HG03439 (cell line): ENCODE data around the gene CASR.
"Not testable (repeated sequence)": the region's sequence is repeated elsewhere in the genome, so short reads cannot be mapped to it uniquely, and the experiment has no call there.

Experiments used
- ATAC-seq: cut with Tn5 transposase; IDR thresholded peaks from one replicate; pipeline ENCODE4 v1.9.1; 2021; ENCODE audit warnings: mild to moderate bottlenecking, moderate library complexity; ENCODE audit not compliant: unreplicated experiment

CASR gene

DNA sequence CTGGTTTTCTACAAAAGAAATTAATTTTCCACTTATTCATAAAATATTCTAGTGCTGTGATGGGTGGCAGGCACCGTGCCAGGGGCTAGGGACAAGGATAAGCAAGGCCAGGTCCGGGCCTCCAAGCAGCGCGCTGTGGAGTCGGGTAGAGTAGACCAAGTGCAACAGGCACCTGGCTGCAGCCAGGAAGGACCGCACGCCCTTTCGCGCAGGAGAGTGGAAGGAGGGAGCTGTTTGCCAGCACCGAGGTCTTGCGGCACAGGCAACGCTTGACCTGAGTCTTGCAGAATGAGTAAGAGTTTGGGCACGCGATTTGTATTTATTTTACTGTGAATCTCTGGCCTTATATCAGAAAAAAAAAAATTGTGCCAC is at the start of gene CASR:
Gene CASR, plus strand, starts transcription at position 148 of the 372 bp plus-strand sequence. CDS start 70,522 bp downstream, outside the sequence.
- ATAC-seq = no peak

- peak; percentile 84 for ATAC-seq
Measured at GRCh38 chr3:122146466-122146865, 37.0 kb upstream of the CASR start.

GRCh38 chr3:122148941-122149627 is 34.4 kb upstream of the CASR start:
- ATAC-seq = no peak

DNA sequence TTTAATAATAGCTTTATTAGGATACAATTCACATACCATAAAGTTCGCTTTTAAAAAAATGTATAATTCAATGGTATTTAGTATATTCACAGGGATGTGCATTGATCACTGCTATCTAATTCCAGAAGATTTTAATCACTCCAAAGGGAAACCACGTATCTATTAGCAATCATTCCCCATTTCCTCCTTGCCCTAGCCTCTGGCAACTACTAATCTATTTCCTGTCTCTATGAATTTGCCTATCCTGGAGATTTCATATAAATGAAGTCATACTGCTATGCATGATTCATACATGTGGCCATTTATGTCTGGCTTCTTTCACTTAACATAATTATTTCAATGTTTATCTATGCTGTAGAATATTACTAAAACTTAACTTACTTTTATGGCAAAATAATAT is 32.0 kb upstream of the CASR start:
- no peak for ATAC-seq

DNA sequence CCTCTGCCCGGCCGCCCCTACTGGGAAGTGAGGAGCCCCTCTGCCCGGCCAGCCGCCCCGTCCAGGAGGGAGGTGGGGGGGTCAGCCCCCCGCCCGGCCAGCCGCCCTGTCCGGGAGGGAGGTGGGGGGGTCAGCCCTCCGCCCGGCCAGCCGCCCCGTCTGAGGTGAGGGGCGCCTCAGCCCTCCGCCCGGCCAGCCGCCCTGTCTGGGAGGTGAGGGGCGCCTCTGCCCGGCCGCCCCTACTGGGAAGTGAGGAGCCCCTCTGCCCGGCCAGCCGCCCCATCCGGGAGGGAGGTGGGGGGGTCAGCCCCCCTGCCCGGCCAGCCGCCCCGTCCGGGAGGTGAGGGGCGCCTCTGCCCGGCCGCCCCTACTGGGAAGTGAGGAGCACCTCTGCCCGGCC is 18.5 kb upstream of the CASR start:
- not testable (repeated sequence) for ATAC-seq

- ATAC-seq = no peak
Measured at GRCh38 chr3:122167630-122168029, 15.8 kb upstream of the CASR start.

DNA sequence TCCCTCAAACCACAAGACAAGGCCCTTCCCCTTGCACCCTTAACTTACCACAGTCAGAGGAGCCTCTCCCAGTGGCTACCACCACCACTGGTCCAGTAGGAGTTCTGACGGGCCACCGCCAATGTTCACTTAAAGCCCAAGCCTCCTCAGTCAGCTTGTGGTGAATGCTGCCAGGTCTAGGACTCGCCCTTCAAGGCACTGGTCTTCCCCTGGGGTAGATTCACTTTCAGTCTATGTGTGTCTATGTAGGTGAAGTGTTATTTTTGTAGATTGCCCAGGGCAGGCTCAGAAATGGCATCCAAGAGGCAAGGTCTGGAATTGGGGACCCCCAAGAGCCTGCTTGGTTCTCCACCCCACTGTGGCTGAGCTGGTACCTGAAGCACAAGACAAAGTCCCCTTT is 15.4 kb upstream of the CASR start:
- ATAC-seq = peak; percentile 73

DNA sequence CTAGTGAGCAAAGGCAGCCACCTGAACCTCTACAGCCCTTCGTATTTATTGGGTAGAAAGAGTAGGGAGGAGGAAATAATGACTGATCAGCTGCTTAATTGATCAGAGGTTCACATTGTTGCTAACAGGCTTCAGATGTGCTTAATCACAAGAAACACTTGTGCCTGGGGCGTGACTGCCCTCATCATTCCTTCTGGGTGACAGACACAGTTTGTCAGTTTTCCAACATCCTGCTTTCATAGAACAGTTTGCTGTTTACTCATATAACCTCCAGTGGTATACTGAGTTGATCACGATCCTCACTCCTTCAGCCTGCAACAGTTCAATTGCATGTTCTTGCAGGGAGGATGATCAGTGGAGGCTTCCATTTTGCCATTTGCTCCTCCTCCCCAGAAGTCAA is 13.6 kb upstream of the CASR start:
- no peak for ATAC-seq

GRCh38 chr3:122171361-122171760 is 12.1 kb upstream of the CASR start:
- ATAC-seq = not testable (repeated sequence)

GRCh38 chr3:122178711-122179110 is 4.8 kb upstream of the CASR start:
- ATAC-seq = no peak

DNA sequence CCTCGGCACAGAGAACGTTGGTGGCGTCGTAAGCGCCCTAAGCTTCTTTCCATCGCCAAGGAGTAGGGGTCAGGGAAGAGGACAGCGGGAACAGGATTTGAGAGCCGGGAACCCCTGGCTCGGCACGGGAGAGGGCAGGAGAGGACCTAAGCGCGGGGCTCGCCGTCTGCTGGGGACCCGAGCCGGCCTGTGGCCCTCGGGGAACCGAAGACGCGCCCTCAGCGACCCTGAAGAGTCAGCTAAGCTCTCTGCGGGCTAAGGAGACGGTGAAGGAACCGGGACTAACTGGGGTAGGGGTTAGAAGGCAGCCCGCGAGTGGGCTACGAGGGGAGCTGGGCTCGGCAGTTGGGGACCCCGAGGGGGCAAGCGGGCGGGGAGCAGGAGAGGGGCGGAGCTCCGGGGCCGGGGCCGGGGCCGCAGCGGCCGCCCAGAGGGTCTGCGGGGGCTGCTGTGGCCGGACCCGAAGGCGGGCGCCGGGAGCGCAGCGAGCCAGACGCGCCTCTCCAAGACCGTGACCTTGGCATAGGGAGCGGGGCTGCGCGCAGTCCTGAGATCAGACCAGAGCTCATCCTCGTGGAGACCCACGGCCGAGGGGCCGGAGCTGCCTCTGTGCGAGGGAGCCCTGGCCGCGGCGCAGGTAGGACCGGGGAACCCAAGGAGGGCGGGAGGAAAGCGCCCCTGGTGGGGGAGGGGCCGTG is 574 bp downstream of the CASR start:
- ATAC-seq = no peak

GRCh38 chr3:122184591-122184929 is 1.1 kb downstream of the CASR start:
- no peak for ATAC-seq

DNA sequence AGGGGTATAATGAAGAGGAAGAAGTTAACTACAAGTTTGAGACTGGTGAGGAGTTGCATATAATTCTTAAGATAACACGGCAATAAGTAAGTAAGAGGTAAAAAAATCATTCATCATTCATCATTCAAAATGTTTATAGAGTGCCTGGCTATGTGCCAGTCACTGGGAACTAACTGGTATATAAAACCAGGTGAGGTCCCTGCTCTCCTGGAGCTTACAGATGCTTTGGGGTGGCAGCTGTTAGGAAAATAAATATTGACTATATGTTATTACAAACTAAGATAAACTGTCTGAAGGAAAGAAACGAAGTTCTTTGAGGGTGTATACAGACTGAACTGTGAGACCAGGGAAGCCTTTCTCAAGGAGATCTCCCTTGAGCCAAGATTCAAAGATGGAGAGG is 2.9 kb downstream of the CASR start:
- ATAC-seq = no peak

DNA sequence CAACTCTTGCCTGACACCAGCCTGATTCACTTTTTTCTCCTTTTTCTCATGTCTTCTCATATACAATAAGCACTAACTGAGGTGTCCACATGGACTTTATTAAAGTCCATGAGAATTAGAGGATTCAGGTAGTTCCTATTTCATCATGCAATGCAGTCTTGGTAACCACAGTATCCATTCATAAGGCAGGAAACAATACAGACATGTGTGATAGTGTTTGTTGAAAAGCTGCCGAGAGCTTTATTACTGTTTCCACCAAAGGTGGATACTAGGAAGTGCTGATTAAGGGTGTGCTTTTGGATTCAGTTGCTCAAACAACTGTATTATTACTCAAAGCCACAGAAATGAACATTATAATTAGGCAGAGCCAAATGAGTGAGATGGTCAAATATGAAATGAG is 5.3 kb downstream of the CASR start:
- no peak for ATAC-seq

DNA sequence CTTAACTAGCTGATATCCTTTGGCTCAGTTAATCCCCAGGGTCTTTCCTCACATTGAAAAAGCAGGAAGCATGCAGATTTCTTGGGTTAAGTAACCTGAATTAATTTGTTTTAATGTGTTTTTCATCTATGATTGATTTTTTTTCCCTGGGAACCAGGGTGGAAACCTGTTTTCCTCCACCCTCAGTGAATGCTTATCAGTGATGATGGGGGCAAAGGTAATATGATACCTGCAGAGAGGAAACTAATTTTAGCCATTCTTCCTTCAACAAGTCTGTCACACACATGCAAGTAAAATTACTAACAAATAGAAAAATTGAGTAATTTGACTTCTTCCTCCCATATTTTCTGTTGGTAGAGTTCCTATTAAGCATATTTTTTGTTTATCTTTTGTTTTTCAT is 5.9 kb downstream of the CASR start:
- ATAC-seq = no peak

DNA sequence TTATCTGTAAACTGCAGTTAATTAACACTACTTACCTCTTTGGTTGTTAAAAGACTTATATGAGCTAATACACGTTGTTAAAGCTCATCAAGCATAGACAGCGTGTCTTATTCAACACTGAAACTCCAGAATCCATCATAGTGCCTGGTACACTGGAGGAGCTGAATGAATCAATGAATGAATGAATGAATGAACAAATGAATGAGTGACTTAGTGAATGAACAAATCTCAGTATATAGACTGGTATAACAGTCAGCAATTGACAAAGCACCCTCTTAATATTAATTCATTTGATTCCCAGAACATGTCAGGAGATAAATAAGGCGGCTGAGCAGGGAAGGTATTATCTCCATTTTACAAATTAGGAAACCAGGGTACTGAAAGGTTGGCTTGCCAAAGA is 7.1 kb downstream of the CASR start:
- no peak for ATAC-seq

- no peak for ATAC-seq
Measured at GRCh38 chr3:122198966-122199365, 15.5 kb downstream of the CASR start.

- no peak for ATAC-seq
Measured at GRCh38 chr3:122199552-122199951, 16.1 kb downstream of the CASR start.

- no peak for ATAC-seq
Measured at GRCh38 chr3:122200661-122201060, 17.2 kb downstream of the CASR start.

DNA sequence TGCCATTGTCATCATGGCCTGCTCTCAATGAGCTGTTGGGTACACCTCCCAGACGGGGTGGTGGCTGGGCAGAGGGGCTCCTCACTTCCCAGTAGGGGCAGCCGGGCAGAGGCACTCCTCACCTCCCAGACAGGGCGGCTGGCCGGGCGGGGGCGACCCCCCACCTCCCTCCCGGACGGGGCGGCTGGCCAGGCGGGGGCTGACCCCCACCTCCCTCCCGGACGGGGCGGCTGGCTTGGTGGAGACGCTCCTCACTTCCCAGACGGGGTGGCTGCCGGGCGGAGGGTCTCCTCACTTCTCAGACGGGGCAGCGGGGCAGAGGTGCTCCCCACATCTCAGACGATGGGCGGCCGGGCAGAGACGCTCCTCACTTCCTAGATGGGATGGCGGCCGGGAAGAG is 18.0 kb downstream of the CASR start:
- not testable (repeated sequence) for ATAC-seq

- ATAC-seq = no peak
Measured at GRCh38 chr3:122208579-122208978, 25.1 kb downstream of the CASR start.

DNA sequence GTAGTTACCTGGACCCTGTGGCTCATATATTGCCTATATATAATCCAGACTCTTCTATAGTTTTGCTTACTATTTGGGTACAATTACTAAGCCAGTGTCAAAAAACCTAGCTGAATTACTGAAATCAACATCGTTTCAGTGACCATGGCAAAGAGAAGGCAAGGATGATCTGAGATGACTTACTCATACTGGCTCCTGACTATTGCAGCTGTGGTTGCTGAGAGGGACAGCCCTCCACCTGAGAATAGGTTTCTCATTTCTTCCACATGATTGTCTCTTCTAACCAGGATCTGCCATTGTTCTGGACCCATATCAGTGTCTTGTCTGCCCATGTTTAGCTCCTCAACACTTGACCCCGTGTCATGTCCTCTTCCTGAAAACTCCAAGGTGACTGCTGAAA is 30.2 kb downstream of the CASR start:
- no peak for ATAC-seq

DNA sequence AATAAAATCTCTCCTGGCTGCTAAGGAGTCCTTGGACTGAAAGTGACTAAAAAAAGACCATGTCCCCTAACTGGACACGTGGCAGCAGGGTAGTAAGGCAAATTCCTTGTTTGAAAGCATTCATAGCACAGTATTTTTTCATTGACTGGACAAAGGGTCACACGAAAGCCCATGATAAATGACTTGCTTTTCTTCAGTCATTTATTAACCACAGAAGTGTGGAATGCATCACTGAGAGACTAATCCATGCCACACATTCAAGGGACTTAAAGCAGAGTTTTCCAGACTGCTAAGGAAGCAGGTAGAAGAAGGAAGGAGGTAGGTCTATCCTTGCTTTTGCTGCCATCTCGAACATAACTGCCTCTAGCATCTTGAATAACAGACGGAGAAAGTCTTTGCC is 31.2 kb downstream of the CASR start:
- no peak for ATAC-seq
